ENCODE measurements around the gene JAKMIP1.

JAKMIP1 gene

DNA sequence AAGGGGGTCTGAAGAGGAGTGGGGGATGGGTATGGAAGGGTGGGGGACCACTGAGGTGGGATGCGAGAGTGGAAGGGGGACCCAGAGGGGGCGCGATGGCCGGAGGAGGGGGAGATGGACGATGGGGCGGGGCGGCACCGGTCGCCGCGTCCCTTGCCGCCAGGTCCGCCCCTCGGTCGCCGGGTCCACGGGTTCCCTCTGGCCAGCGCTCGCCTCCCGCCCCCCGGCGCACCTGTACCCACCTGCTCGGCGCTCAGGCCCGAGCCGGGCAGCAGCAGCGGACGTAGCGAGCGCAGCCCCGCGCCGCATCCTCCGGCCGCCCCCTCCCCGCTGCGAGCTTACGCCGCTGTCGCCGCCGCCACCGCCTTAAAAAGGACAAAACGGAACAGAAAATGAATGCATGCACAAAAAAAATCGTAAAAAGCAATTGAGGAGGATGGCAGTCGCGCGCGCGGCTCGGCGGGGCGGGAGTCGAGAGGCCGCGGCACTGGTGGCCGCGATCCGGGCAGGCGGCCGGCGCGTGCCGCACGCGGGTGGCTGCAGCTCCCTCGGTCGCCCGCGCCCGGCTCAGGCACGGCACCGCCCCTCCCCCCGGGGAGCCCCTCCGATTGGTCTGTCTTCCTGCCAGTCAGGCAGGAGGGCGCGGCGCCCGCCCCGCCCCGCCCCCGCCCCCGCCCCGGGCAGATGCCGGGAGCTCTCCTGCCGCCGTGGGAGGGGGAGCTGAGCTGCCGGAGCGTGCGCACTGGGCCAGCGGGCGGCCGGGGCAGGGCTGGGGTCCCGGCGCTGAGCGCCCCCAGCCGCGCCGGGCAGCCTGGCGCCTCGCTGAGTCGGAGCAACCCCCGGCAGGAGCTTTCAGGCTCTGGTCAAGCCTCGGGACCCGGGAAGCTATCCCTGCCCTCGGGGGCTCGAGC, at the start of gene JAKMIP1:
JAKMIP1 (minus strand) TSS at position 539 of the 911 bp plus-strand sequence. CDS start 87,699 bp downstream, outside the sequence.
- peak; percentile 47 for DNase-seq

DNA sequence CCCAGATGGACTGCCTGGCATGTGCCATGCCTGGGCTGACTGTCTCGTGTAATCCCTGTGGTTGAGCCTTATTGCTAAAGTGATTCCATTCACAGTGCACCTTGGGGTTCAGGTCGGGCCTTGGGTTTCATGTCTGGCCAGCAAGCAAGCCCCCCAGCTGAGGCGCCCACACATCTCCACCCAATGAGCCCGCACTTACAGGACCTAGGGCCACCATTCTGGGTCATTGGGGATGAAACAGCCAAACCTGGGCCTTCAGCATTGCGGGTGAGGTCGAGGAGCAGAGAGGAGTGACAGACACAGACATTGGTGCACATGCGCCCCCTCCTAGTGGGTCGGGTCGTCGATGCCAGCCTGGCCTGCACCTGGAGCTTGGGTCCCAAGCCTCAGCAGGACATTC, 48.0 kb upstream of the JAKMIP1 start:
- DNase-seq = no peak

- no peak for DNase-seq
These were observed 45.9 kb upstream of the JAKMIP1 start for GRCh38 chr4:6246170-6246634.

DNA sequence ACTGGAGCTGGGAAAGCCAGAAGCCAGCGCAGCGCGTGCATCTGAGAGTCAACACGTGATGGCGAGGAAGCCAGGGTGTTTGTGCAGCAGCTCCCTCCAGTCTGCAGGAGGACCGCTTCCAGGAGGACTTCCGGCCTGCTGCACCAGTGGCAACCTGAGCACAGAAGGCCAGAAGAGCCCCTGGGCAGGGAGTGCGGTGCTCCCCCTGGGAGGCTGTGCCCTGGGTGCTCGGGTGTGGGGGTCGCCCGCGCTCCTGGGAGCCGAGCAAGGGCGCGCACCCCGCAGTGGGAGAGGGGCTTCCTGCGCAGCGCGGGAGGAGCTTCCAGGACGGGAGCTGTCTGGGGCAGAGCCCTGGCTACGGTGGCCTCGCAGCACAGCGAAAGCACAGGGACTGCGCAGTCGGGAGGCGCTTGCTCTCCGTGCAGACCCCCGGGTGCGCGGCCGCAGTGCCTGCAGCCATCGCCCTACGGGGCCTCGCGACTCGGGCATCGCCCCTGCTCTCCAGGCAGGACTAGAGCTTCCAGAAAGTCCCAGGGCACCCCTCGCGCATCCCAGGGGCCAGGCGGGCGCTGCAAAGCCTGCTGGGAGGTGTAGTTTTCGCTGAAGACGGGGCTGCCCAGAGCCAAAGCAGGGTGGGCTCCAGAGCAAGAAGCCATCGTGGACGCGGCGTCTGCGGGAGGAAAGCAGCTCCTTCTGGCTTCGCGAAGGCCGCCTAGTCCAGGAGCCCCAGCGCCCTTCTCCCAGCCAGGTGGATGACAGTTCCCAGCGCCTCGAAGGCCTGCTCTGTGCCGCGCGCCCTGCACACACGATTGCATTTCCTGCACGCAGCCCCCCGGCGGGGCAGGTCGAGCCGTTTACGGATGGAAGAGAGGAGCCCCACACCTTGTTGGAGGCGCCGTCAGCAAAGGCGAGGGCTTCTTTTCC, 45.2 kb upstream of the JAKMIP1 start:
- no peak for DNase-seq

GRCh38 chr4:6242271-6243029, 42.1 kb upstream of the JAKMIP1 start:
- DNase-seq = no peak

DNA sequence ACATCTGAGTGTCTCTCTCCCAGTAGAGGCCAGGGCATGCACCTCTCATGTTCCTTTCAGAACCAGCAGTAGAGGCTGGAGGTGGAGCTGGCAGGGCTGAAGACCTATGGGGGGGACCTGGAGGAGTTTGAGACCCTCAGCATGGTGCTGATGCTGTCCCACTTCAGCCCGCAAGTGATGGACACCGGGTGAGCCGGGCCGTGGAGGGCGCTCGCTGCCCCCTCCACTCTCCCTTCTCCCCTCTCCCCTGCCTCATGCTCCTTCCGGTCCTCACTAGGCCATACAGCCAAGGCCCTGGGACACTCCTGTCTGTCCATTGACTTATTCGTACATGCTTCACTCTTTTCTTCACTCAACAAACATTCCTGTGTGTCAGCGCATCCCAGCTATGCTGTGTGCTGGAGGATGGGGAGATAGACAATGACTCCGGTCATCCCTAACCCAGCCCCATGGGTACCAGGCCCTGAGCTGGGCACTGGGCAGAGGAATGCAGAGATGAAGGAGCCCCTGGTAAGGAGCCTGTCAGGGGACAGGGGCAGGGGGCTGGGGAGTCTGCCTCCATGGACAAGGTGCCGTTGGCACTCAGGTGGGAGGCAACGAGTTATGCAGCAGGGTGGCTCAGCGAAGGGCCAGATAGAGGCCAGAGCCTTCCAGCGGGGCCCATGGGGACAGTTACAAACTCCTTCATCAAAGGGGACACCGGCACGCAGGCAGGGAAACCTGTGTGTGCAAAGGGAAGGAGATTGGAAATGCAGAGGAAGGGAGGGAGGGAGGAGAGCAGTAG, 40.9 kb upstream of the JAKMIP1 start:
- DNase-seq = no peak

GRCh38 chr4:6239968-6240367, 39.6 kb upstream of the JAKMIP1 start:
- DNase-seq = no peak

DNA sequence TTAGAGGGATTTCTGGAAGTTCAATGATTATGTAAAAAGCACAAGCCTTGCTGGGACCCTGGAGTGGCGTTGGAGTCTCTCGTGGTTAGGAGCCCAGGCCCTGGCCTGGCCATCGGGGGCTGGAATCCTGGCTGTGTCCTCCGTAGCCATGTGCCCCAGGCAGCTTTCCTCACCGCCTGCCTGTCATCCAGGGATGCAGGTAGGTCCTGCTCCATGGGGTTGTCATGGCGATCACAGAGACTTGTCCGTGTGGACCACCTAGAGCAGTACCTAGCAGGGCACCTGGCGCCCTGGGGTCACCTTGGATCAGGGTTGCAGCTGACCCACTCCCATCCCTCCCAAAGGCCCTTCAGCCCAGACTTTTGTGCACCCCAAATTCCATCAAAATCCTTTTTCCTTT, 39.1 kb upstream of the JAKMIP1 start:
- DNase-seq = no peak

- no peak for DNase-seq
These were observed 36.6 kb upstream of the JAKMIP1 start for GRCh38 chr4:6236816-6237390.

GRCh38 chr4:6235901-6236640, 35.7 kb upstream of the JAKMIP1 start:
- DNase-seq = no peak

- no peak for DNase-seq
These were observed 34.7 kb upstream of the JAKMIP1 start for GRCh38 chr4:6235012-6235411.

GRCh38 chr4:6233929-6234328, 33.6 kb upstream of the JAKMIP1 start:
- no peak for DNase-seq

DNA sequence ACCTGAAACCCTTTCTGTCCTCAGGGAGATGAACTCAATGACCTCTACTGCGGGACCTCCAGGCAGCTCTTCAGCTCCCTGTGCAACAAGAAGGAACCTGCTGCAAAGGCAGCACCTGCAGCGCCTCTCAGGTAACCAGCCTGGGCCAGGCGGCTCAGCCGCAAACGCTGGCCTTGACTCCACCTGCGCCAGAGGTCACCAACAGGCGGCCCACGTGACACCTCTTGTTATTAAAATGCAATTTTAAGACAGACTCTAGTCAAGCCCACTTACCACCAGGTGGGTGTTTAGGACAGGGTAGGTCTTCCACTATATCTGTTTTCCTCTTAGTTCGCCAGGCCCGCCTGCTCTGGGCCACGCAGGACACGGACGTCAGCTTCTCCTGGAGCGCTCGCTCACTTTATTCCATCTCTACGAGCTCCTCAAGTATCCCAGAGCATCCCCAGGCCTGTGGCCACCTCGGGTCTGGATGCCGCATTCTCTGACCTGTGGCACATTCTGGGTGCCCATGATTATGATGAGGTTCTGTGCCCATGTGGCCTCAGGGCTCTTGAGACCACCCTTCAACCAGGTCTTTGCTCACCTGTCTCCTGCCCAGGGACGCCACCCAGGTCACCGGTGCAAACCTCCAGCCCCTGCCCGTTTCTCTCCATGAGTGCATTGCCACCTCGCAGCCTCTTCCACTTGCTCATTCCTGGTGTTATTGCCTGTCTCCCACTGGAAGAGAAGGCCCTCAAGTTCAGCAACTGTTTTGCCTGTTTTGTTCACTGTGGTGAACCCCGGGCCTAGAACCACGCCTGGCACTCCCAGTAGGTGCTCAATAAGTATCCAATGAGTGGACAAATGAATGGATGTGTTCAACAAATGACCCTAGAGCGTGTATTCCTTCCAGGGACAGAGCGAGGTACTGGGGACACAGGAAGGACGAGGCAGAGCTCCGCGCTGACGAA, 32.8 kb upstream of the JAKMIP1 start:
- DNase-seq = no peak

DNA sequence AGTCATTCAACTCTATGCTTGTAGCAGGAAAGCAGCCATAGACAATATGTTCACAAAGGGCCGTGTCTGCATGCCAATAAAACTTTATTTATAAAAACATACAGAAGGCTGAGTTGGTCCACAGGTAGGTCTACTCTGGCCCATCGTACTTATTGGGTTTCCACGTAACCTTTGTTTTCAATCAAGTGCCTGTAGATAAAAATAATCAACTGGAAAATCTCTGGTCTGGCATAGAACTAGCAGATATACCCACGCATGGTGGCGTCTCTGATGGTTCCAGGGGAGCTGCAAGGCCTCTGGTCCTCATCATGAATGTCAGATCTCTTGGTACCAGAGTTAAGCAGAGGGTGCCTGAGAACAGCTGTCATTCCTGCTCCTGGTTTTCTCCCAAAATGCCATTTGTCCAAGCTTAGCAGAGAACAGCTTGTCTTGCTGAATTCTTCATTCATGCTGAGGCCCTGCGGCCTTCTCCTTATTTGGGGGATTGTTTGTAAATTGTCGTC, 31.4 kb upstream of the JAKMIP1 start:
- no peak for DNase-seq

- no peak for DNase-seq
These were observed 30.7 kb upstream of the JAKMIP1 start for GRCh38 chr4:6230827-6231662.

GRCh38 chr4:6230502-6230785, 30.1 kb upstream of the JAKMIP1 start:
- no peak for DNase-seq

- DNase-seq = no peak
These were observed 29.5 kb upstream of the JAKMIP1 start for GRCh38 chr4:6229671-6230501.

DNA sequence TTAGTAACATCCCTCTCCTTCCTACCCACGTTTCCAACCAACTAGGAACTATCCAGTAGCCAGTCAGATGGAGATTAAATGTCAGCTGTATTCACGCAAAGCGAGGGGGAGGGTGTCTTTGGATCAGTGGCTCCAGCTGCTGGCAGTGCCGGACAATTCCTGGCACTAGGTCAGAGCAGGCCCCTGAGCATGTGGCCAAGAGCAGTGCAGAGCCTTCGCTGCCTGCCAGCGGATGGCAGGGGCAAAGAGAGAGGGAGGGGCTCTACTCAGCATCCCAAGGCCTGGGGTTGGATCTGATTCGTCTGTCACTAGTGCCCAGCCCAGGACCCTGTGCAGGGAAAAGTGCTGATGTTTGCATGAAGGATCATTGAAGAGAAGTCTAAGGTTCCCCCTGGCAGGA, 28.7 kb upstream of the JAKMIP1 start:
- DNase-seq = no peak
